HG02885 (cell line): Measurements from ENCODE around the gene MESD.

Experiments used
- ATAC-seq: cut with Tn5 transposase; IDR thresholded peaks from one replicate; pipeline ENCODE4 v1.9.1; 2021; ENCODE audit warnings: mild to moderate bottlenecking; ENCODE audit not compliant: unreplicated experiment, poor library complexity

Gene MESD

DNA sequence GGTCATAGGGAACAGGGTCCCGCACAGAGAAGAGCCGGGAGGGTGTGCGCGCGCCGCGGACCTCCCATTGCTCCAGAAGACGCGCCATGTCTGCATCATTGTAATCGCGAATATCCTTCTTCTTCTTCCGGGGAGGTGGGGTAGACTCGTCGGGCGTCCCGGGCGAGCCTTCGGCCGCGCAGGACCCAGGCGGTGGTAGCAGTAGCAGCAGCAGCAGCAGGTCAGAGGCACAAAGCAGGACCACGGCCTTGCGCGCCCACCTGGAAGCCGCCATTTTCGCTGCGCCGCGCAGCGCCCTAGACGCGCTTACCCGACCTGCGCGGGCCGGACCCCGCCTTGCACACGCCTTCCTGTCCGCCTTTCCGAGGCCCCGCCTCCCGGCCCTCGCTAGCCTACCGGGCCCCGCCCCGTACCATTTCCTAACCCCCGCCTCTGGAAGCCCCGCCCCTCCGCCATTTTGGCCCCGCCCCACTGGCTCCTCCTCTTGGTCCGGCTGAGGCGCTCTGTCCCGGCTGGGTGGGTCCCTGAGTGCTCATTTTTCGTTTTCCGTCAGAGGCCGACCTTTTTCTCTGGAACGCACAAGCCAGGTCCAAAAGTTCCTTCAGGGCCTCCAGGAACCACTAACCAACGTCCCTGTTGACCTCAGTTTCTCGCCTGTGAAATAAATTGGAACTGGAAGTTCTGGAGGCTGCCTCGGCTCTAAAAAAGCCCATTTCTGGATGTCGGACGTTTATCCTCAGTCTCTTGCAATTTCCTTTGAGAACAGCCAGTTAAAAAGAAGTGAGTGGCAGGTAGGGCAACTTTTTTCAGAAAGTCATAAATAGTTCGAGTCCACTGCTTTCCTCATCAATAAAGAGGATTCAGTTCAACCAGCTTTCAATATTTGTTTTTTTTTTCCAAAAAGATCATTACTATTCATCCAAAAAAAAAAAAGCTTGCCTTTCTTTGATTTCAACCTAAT is at the start of gene MESD:
Gene MESD, minus strand, starts transcription at position 302 of the 961 bp plus-strand sequence. Its CDS starts 28 bp downstream, at position 274.
- ATAC-seq, result peak; percentile 97

DNA sequence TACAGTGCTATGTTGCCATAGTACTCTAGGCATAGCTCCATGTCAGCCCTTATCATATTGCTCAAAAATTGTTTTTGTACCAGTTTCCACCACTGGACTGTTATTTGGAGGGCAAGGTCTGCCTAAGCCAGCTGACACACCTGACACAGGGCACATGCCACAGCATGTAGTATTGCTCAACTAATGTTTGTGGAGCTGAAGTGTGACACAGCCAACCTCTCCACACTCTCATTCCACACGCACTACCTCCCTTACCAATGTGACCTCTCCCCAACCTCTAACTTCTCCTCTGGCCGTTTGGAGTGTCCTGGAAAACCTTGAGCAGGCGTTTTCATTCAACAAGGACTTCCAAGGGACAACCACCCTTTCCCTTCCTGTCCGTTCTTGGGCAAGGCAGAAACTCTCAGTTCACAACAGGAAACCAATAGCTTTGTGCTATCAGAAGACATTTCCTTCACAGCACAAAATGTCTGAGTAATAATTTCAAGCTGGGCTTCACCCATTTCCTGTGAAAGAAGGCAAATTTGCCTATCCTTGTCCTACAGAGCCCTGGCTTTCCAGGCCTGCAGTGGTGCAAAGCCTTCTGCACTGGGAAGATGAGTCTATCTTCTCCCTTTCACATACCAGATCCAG is 49.5 kb upstream of the MESD start:
- ATAC-seq, result no peak

DNA sequence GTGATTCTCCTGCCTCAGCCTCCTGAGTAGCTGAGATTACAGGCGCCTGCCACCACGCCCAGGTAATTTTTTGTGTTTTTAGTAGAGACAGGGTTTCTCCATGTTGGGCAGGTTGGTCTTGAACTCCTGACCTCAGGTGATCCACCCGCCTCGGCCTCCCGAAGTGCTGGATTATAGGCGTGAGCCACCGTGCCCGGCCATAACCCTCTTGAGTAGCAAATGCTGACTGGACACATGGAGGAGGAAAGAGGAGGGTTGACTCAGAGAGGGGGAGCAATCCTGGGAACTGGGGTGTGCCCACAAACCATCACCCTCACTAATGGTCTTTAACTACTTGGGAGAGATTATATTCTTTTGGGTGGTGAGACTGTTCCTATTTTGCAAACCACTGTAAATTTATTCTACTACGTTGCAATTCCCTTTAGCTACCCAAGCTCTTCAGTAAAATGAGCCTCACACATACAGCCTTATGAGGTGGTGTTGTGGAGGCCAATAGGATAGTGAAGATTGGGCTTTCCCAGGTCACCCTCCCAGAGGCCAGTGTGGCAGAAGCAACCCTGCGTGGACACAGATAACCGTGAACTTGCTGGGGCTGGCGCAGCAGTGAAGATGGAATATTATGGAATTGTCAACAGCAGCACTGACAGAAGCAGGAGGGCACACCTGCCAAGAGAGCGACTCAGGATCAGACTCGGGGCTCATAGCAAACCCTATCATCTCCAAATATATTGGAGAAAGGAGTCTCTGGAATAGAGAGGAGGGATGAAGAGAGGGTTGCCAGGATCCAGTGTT is 48.5 kb upstream of the MESD start:
- ATAC-seq, result no peak

DNA sequence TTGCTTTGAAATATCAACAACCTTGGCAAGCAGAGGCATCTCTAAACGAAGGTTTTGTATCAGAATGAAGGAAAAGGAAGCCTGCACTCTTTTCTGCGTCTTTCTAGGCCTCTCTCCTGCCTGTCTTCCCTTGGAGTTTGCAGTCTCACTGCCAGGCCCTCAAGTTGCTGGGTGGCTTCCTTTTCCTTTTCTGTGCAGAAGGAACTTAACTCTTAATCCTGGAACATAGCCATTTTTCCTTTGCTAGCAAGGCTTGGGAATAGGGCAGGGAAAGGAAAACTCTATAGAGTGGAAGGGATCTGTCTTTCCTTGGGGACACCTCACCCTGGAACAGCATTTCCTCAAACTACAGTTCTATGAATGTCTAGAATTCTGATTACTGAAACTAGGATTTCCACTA is 43.9 kb upstream of the MESD start:
- ATAC-seq, result no peak

DNA sequence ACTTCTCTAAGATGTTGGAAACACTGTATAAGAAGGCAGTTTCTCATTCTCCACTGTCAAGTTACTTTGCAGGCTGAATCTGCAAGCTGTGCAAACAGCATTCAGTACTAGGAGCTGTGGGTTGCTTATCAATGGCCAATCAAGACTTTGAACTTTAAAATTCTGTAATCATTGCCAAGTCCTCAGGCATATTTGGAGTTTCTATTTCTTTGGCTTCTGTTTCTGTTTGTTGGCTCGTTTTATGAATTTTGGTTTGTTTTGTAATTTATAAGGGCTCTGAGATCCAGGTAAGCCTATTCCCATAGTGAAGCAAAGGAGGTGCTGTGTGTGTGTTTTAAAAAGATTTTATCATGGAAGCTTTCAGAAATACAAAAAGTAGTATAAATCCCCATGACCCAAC is 43.2 kb upstream of the MESD start:
- ATAC-seq, result no peak

DNA sequence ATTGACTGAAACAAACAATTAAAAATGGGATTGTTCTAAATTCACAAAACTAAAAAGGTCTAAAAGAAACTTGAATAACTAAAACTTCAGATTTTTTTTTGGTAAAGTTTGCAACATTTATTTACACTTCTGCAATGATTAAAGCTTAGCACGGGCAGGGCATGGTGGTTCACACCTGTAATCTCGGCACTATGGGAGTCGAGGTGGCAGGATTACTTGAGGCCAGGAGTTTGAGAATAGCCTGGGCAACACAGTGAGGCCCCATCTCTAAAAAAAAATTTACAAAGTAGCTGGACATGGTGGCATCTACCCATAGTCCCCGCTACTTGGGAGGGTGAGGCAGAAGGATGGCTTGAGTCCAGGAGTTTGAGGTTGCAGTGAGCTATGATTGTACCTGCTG is 42.7 kb upstream of the MESD start:
- no peak for ATAC-seq

DNA sequence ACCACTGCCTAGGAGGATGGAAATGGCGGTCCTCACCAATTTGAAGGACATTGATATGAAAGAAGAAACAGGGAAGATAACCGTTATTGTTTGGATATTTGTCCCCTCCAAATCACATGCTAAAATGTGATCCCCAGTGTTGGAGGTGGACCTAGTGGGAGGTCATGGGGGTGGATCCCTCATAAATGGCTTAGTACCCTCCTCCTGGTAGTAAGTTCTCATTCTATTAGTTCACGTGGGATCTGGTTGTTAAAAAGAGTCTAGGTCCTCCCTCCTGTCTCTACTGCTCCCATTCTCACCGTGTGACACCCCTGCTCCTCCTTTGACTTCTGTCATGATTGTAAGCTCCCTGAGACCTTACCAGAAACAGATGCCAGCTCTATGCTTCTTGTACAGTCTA is 41.6 kb upstream of the MESD start:
- no peak for ATAC-seq

DNA sequence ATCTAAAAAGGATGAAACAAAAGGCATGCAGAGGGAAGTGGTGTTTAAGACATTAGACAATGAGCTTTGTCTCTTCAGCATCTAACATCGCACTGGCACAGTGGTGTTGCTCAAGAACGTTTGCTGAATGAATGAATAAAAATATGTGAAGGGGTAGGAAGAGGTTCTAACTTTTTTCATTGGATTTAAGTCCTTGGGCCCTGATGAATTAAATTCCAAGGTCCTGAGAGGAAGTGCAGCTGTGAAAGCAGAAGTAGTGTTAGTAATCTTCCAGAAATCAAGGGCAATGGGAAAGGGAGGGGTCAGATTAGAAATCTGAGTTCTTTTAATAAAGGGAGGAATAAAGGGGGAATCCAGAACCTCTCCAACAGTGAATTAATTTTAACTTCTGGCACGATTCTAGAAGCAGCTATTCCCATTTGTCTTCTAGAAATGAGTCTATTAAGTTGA is 40.7 kb upstream of the MESD start:
- no peak for ATAC-seq

DNA sequence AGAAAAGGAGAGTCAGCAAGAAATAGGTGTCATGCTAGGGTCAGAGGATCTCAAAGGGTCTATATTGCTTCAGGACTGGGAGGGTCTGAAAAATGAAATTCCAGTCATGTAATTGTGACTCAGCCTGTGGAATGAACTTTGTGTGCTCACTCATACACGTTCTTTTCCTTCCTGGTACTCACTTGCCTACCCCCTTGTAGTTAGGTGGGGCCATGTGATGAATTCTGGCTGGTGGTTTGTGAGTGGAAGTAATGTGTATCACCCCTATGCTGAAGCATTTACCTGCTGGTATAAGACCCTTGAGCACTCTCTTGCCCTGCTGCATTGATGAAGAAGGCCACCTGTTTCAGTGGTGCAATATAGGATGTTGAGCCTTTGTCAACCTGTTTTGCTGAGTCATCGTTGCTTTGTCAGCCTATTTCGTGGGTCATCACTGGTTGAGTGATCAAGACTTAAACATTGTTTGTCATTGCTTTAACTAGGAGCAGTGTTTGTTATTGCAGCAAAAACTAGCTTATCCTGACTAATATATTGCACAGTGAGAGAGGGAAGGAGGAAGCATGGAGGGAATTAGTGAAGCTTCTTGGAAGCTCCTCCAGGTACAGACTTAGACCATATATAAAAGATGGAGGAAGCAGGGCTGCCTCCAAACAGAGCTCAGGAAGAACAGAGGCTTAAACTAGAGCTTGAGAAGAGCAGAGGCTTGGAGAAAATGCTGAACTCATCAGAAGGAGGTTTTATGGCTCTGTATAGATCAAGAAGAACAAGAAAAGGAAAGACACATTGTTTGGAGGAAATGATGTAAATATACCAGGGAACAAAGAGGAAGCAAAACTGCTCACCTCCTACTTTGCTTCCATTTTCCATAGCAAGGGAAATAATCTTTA is 40.0 kb upstream of the MESD start:
- no peak for ATAC-seq

DNA sequence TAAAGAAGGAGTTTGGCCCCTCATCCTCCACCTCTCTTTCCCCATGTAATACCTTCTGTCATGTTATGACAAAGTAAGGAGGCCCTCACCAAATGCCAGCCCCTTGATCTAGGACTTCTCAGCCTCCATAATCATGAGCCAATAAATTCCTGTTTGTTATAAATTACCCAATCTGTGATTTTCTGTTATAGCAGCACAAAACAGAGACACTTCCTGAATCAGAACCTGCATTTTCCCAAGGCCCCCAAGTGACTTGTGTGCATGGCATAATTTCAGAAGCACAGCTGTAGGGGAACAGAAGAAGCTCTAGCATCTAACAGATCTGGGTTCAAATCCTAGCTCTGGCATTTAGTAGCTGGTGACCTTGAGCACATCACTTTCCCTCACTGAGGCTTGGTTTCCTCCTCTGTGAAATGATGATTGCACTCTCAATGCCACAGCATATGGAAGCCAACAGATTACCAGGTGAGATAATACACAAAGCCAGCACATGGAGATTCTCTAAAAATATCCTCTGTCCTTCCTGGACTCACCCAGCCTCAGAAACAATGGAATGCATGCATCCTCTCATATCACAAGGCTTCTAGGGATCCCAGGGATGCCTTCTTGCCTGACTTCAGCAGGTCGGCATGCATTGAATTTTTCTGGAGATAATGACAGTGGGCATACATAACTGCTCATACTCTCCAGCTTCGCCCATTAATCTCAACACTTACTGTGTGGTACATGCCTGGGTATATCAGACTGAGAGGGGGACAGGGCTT is 37.4 kb upstream of the MESD start:
- ATAC-seq, result no peak

DNA sequence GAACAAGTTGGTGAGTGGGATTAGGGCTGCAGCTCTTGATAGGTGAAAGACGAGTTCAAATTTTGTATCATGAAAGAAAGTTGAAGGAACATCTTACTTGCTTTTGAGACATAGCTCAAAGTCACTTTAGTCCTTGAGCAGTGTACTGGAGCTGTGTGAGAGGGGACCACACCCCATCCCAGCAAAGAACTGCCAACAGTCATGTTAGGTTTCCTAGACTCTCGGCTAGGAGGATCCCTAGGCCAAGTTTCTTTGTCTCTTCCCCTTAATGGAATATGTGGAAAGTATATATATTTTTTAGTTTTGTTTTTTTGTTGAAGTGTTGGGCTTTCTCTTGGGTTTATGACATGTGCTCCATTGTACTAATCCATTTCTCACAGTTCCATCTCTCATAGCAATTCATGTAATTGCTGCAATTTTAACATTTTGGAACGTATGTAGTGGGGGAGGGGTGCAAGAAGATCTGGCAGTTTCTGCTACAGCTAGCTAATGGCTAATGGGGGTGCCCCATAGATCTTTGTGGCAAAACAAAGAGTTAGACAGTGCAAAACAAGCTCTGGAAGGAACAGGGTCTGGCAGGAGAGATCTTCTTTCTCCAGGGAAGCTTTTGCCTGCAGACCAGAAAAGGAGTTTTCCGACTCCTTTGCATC is 36.2 kb upstream of the MESD start:
- ATAC-seq, result no peak

DNA sequence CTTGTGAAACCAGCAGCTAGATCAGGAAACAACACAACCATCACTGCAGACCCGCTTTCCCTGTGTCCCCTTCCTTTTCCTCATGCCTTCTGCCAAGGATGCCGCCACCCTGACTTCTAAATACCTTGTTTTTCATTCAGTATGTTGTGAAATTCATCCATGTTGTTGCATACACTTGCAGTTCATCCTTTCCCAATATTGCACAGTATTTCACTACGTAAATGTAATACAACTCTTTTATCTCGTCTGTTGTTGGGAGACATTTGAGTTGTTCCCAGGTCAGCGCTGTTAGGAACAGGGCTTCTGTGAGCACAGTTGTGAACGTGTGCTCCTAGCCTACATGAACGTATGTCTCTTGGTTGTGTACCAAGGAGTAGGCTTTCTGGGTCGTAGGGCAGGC is 35.3 kb upstream of the MESD start:
- no peak for ATAC-seq

DNA sequence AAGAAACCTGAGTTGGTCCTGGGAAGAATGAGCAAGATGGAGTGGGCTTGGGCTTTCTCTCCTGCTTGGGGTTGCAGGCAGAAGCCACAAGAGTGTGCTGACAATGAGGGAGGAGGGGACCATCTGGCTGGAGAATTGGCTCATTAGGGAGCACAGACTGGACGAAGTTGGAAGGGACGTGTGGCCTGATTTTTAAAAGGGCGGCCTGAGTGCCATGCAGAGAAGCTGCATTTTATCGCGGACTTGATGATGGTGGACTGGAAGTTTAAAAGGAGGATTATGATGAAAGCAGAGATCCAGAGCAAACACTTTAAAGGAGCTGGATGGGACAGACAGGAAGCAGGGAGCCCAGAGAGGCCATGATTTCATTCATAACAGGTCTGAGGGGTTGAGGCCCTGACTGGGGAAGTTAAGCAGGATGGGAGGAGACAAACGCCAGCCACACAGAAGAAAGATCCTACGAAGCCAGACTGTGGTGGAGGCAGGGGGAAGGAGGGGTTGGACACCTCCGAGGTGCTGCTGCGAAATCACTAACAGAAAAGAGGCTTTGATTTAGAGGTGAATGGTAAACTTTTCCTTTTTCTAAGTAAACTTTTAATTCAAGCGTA is 34.8 kb upstream of the MESD start:
- no peak for ATAC-seq

DNA sequence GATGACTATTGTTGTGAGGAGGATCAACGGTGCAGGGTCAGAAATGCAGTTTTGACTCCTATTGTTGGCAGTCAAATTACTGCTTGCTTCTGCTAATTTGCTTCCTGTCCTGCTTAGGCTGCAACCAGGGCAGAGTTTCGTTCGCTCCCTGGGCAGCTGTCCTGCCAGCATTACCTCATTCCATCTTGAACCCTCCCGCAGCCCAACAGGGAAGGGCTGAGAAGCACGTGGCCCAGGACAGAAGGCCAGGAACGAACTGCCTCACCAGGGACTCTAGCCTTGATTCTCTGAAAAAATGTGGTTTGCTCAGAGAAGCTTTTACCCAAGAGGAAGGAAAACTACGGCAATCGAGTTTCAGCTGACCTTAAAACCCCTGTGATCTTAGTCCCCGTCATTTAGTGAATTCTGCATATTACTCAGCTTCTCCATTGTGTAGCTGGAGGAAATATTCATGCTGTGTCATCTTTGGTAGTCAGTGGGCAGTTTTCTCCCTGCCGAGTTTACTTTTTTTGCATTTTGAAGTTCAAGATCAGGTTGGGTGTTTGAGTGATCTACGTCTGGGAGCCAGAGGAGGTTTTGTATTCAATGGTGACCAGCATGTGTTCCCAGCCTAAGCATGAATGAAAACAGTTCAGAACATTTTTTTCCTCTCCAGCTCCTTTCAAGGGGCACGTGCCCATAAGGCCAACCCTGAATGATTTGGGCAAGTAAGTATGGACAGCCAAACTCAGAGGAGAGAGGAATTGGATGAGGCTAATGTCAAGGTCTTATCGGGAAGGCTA is 34.1 kb upstream of the MESD start:
- peak; percentile 91 for ATAC-seq

DNA sequence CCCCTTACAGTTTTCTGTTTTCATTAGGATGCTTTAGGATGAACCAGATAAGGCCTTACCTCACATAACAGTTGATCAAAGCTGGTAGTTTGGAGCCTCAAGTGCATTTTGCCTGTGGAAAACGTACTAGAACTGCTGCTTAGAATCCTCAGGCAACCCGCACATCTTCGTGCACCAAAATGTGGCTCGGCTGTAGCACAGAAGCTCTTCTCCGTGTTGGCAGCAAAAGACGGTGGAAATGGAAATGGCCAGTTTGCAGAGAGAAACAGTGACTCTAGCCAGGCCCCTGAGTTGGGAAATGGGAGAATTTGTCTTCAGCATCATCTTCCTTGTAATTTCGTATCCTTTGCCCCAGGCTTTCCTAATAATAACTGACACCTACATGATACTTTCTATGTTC is 31.7 kb upstream of the MESD start:
- ATAC-seq, result no peak

DNA sequence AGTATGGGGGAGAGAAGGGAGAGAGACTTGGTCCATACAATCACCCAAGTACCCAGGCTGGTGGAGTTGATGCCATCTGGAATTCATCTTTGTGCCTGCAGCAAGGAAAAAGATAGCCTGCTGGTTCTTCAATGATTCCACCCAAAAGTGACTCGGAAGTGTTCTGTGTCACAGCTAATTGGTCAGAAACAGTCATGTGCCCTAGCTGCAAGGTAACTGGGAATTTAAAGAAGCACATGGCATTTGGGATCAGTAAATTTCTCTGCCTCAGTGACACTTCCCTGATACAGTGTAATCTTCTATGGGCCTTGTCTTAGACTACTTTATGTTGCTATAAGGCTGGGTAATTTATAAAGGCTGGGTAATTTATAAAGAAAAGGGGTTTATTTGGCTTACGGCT is 28.6 kb upstream of the MESD start:
- no peak for ATAC-seq

DNA sequence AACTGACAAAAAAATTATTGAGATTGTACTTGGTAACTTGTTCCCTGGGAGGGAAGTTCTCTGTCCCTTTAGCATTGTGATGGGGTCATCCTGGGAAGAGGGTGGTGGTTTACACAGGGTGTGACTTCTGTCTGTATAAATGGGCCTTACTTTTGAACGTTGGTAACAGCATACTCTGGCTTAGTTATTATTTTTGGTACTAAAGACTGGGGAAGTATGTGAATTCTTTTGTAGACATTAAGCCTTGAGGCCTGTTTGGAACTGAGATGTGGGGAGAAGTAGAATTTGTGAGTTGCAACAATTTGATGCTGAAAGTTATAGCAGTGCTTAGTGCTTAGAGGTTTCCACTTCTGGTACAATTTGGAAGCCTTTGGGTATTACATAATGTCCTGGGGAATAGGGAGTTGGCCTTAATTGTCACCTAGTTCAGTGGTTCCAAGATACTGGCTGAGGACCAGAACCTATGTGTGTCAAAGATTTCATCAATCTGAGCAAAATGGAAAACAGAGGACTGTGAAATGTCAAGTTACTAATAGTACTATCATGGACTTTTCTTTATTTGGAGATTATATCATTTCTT is 27.0 kb upstream of the MESD start:
- ATAC-seq, result no peak
